ENCODE data around the gene LGMN.

LGMN gene

DNA sequence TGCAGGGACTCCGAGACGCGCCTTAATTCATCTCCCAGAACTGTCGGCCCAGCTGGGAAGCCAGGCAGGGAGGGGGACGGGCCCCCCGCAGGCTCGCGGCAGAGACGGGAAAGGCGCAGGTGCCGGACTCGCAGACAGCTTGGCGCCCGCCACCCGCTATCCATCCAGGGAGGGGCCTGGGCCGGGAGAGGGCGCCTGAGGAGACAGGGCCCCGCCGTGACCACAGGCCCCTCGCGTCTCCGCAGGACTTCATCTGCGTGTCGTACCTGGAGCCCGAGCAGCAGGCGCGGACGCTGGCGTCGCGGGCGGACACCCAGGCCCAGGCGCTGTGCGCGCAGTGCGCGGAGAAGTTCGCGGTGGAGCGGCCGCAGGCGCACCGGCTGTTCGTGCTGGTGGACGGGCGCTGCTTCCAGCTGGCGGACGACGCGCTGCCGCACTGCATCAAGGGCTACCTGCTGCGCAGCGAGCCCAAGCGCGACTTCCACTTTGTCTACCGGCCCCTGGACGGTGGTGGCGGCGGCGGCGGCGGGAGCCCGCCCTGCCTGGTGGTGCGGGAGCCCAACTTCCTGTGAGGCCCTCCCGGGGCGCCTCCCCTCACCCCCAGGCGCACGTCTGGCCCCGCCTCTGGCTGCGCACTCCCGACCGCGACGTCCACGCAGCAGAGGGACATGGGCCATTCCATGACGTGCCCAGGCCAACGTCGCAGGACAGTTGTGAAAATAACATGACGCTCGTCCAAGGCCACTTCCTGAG lies 60.6 kb downstream of the LGMN start:
- Histone ChIP-seq H3K4me1 (peaks cover 0 to 25% (median 21%) of the 10 kb centered on the region in 4 donors), H3K27ac (peak overlapping the region; percentile 44 to 61), H3K4me3 (peak overlapping the region; percentile 53 to 61), H3K9me3 (no peaks in the 10 kb centered on the region), H3K27me3 (no peaks in the 10 kb centered on the region), H3K36me3 (peaks cover 0 to 14% (median 9%) of the 10 kb centered on the region in 3 donors)
- TF ChIP-seq, protein P1, sequence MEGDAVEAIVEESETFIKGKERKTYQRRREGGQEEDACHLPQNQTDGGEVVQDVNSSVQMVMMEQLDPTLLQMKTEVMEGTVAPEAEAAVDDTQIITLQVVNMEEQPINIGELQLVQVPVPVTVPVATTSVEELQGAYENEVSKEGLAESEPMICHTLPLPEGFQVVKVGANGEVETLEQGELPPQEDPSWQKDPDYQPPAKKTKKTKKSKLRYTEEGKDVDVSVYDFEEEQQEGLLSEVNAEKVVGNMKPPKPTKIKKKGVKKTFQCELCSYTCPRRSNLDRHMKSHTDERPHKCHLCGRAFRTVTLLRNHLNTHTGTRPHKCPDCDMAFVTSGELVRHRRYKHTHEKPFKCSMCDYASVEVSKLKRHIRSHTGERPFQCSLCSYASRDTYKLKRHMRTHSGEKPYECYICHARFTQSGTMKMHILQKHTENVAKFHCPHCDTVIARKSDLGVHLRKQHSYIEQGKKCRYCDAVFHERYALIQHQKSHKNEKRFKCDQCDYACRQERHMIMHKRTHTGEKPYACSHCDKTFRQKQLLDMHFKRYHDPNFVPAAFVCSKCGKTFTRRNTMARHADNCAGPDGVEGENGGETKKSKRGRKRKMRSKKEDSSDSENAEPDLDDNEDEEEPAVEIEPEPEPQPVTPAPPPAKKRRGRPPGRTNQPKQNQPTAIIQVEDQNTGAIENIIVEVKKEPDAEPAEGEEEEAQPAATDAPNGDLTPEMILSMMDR (IDR thresholded peaks at IDR 0.05) = no peak
- intact Hi-C loops (cut with DNase I; ENCODE audit: low total_unique reads) = loop anchor here (10.0 kb wide), 2 partner anchors 73 to 553 kb away; no protein-coding TSS in a partner anchor
- peak in 1 of 2 donors; percentile 81 for DNase-seq

DNA sequence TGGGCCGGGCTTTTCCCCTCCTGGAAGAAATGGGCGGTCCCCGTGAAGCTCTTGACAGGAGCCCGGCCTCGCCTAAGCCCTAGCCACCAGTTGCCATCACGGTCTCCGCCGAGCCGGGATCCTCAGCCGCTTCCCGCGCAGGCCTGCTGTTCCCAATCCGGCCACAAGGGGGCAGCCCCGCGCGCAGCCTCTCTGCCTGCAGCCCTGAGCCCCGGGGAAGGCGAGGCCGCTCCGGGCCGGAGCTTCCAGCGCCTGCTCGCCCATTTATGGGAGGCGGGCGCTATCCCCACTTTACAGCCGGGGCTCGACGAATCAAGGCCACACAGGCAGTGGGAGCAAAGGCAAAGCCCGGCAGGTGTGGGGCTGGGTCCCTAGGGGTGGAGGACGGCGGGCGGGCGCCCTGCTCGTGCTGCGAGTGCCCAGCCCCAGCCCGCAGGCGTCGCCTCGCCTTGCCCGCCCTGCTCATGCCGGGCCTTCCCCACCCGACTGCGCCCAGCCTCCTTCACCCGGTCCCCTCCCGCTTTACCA lies 61.5 kb downstream of the LGMN start:
- no peaks in the 10 kb centered on the region for H3K9me3 ChIP-seq
- H3K27me3 ChIP-seq = no peaks in the 10 kb centered on the region
- H3K27ac ChIP-seq = peak overlapping the region; percentile 44 to 61
- intact Hi-C loops (cut with DNase I; ENCODE audit: low total_unique reads) = loop anchor here (10.0 kb wide), 2 partner anchors 72 to 552 kb away; no protein-coding TSS in a partner anchor
- DNase-seq = peak; percentile 65 to 87
- TF ChIP-seq, protein P1 (IDR thresholded peaks at IDR 0.05) = peak; percentile 93 to 98
- peak overlapping the region; percentile 53 to 61 for H3K4me3 ChIP-seq
- peaks cover 0 to 18% (median 15%) of the 10 kb centered on the region in 4 donors for H3K4me1 ChIP-seq
- H3K36me3 ChIP-seq = peaks cover 0 to 23% (median 16%) of the 10 kb centered on the region in 3 donors

DNA sequence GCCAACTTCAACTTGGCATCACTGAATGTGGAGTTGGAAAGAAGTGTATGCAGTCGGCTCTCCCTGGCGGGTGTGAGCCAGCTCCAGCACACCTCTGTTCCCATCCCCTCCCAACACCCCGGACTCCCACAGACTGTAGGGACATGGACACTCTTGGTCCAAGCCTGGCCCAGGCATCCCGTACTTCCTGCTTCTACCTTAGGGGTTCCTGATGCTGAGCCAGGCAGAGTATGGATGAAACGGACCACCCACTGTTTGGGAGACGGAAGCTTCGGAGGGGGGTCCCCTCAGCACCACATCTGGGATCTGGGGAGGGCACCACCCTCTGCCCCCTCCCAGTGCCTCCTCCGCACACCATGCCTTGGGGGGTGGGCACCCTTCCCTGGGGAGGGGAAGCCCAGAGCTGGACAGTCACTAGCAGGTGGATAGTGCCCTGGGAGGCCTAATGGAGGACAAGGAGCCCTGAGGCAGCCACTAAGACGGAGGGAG lies 62.0 kb downstream of the LGMN start:
- Histone ChIP-seq H3K9me3 (no peaks in the 10 kb centered on the region), H3K27me3 (no peaks in the 10 kb centered on the region), H3K36me3 (peaks cover 0 to 24% (median 16%) of the 10 kb centered on the region in 3 donors), H3K27ac (peak overlapping the region; percentile 44 to 61), H3K4me3 (peak overlapping the region; percentile 53 to 61), H3K4me1 (peaks cover 0 to 19% (median 15%) of the 10 kb centered on the region in 4 donors)
- intact Hi-C loops (cut with DNase I; ENCODE audit: low total_unique reads) = loop anchor here (10.0 kb wide), 2 partner anchors 72 to 552 kb away; no protein-coding TSS in a partner anchor
- DNase-seq = no peak
- TF ChIP-seq, protein P1 (IDR thresholded peaks at IDR 0.05) = no peak

DNA sequence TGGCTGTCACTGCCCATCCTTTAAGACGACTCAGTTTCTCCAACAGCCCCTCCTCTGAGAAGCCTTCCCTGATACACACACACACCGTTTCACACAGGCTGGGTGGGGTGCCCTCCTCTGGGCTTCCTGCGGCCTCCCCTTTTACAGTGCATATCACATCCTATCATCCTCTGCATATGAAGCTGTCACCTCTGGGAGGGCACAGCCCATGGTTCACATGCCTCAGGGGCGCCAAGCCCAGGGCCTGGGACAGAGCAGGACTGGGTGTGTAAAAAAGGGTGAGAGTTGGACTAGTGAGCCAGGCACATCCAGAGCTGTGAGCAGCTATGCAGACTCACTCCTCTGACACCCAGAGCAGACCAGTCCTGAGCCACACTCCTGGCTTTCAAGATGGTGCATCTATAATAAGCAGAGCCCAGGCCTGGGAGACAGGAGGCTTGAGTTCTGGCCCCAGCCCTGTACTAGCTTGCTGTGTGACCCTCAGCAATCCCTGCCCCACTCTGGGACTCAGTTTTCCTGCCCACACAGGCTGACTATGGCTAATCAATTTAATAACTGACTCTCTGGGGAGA lies 62.6 kb downstream of the LGMN start:
- Histone ChIP-seq H3K4me1 (peaks cover 0 to 25% (median 19%) of the 10 kb centered on the region in 4 donors), H3K27me3 (no peaks in the 10 kb centered on the region), H3K9me3 (no peaks in the 10 kb centered on the region), H3K27ac (peak overlapping the region in 1 of 2 donors; percentile 61), H3K4me3 (no peak overlapping the region), H3K36me3 (peaks cover 0 to 24% (median 16%) of the 10 kb centered on the region in 3 donors)
- TF ChIP-seq, protein P1 (IDR thresholded peaks at IDR 0.05) = no peak
- intact Hi-C loops (cut with DNase I; ENCODE audit: low total_unique reads) = loop anchor here (10.0 kb wide), 2 partner anchors 71 to 551 kb away; no protein-coding TSS in a partner anchor
- DNase-seq = no peak

DNA sequence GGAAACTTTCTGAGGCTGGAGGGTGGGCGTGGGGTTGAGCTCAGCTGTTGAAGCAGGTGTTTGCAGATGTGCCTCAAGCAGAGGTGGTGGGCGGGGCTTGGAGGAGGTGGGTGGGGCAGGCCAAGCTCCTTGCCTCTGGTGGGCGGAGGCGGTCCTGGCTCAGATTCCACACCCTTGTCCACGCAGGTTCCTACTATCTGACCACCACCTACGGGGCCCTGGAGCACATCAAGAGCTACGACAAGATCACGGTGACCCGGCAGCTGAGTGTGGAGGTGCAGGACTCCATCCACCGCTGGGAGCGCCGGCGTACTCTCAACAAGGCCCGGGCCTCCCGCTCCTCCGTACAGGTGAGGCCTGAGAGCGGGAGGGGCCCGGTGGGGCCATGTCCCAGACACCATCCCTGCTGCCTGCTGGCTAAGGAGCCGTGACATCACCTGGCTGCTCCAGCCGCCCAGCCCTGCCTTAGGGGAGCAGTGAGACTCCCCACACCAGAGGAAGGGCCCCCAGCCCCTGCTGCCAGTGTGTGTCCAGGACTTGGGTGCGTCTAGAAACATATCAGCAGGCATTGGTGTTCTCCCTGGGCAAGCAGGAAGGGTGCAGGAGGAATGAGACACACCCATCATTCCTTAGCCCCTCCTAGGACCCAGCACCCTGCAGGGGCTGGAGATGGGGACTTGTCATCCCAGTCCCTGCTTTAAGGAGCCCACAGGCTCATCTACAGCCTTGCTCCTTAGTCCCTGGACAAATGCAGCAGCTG lies 63.4 kb downstream of the LGMN start:
- DNase-seq = no peak
- TF ChIP-seq, protein P1 (IDR thresholded peaks at IDR 0.05) = no peak
- Histone ChIP-seq H3K4me3 (no peak overlapping the region), H3K27ac (no peak overlapping the region), H3K9me3 (no peaks in the 10 kb centered on the region), H3K36me3 (peaks cover 0 to 24% (median 21%) of the 10 kb centered on the region in 3 donors), H3K27me3 (no peaks in the 10 kb centered on the region), H3K4me1 (peaks cover 0 to 27% (median 21%) of the 10 kb centered on the region in 4 donors)
- intact Hi-C loops (cut with DNase I; ENCODE audit: low total_unique reads) = loop anchor here (10.0 kb wide), 2 partner anchors 70 to 550 kb away; no protein-coding TSS in a partner anchor

Measured in tibial artery (tissue), 4 donors.